MM.1S (cell line): ENCODE data around the gene BLM.

Source experiments
- DNase-seq: peaks from one replicate; pipeline ENCODE4 v3.0.0-alpha.2; 2015
- H2AFZ ChIP-seq: fragments of 300-600 bp; sonication (generic); 2 replicates; pipeline ENCODE4 v1.6.0; 2016; ENCODE audit warnings: antibody characterized with exemption, low read length
- H3F3A ChIP-seq: fragments of 300-600 bp; sonication (generic); 2 replicates; pipeline ENCODE4 v1.6.1; 2016; ENCODE audit warnings: mild to moderate bottlenecking, antibody characterized with exemption, low read length, moderate library complexity, mixed read lengths; ENCODE audit not compliant: insufficient read depth
- H3K27ac ChIP-seq: fragments of 300-600 bp; sonication (generic); 2 replicates; pipeline ENCODE4 v1.5.1; 2016; ENCODE audit warnings: mild to moderate bottlenecking, low read length
- H3K27me3 ChIP-seq: fragments of 300-600 bp; sonication (generic); replicated peaks from 2 replicates; pipeline ENCODE4 v1.6.0; 2016; ENCODE audit warnings: low read length; ENCODE audit not compliant: insufficient read depth
- H3K36me3 ChIP-seq: fragments of 300-600 bp; sonication (generic); replicated peaks from 2 replicates; pipeline ENCODE4 v1.6.1; 2016; ENCODE audit warnings: mild to moderate bottlenecking, low read length, mixed read lengths; ENCODE audit not compliant: insufficient read depth
- H3K4me1 ChIP-seq: fragments of 300-600 bp; sonication (generic); 2 replicates; pipeline ENCODE4 v1.6.1; 2016; ENCODE audit warnings: low read length, mixed read lengths
- H3K4me2 ChIP-seq: fragments of 300-600 bp; sonication (generic); 2 replicates; pipeline ENCODE4 v1.6.0; 2016; ENCODE audit warnings: low read depth, low read length
- H3K4me3 ChIP-seq: fragments of 300-600 bp; sonication (generic); 2 replicates; pipeline ENCODE4 v1.5.1; 2016; ENCODE audit warnings: low read length, mixed read lengths
- H3K79me2 ChIP-seq: fragments of 300-600 bp; sonication (generic); 2 replicates; pipeline ENCODE4 v1.6.1; 2016; ENCODE audit warnings: mixed run types, low read length, mixed read lengths
- H3K9ac ChIP-seq: fragments of 300-600 bp; sonication (generic); 2 replicates; pipeline ENCODE4 v1.6.1; 2016; ENCODE audit warnings: low read length, mixed read lengths
- H3K9me2 ChIP-seq: fragments of 300-600 bp; sonication (generic); replicated peaks from 2 replicates; pipeline ENCODE4 v1.6.1; 2016; ENCODE audit warnings: mild to moderate bottlenecking, low read length, mixed read lengths; ENCODE audit not compliant: insufficient read depth
- H3K9me3 ChIP-seq: fragments of 300-600 bp; sonication (generic); replicated peaks from 2 replicates; pipeline ENCODE4 v1.6.1; 2016; ENCODE audit warnings: mild to moderate bottlenecking, low read length, mixed read lengths; ENCODE audit not compliant: insufficient read depth
- H4K20me1 ChIP-seq: fragments of 300-600 bp; sonication (generic); 2 replicates; pipeline ENCODE4 v1.6.1; 2016; ENCODE audit warnings: mild to moderate bottlenecking, low read length, moderate library complexity, mixed read lengths; ENCODE audit not compliant: insufficient read depth
- EZH2 ChIP-seq: fragments of 300-600 bp; sonication (generic); optimal IDR thresholded peaks from 2 replicates; pipeline ENCODE3; 2017; ENCODE audit warnings: low read depth, mild to moderate bottlenecking, antibody characterized with exemption, low read length, mixed read lengths
- EZH2phosphoT487 ChIP-seq: fragments of 300-600 bp; sonication (generic); IDR thresholded peaks from 2 replicates; pipeline ENCODE4 v1.6.1; 2018; ENCODE audit warnings: antibody characterized with exemption, low read length
- TF ChIP-seq, protein P1 (sequence below): fragments of 300-600 bp; sonication (generic); IDR thresholded peaks from 2 replicates; pipeline ENCODE4 v1.5.1; 2016; ENCODE audit warnings: antibody characterized with exemption, low read length, mixed read lengths

BLM gene

DNA sequence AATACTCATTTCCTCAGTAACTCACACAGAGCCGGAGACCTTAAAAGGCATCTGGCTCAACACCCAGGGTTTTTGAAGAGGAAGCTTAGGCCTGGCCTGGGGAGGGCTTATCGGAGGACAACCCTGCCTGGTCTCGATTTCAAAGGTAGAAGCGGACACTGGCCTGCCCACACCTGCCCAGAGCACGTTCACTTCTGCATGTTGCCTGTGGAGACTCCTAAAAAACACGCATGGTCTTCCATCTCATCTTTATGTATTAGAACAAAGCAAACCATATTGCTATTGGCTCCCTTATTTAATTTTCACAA lies 95.8 kb downstream of the BLM start:
- H2AFZ ChIP-seq, result no peak overlapping the region
- no peak overlapping the region for H3K4me2 ChIP-seq
- no peak overlapping the region for H3K9ac ChIP-seq
- peaks cover 7% of the 10 kb centered on the region; the same call in 1 of the 2 replicates for H3K36me3 ChIP-seq
- H3K79me2 ChIP-seq, result no peaks in the 10 kb centered on the region
- no peak overlapping the region for H3K27ac ChIP-seq
- no peak for DNase-seq
- no peaks in the 10 kb centered on the region for H4K20me1 ChIP-seq
- no peaks in the 10 kb centered on the region for H3K27me3 ChIP-seq
- no peaks in the 10 kb centered on the region for H3K9me2 ChIP-seq
- H3K4me1 ChIP-seq, result no peaks in the 10 kb centered on the region
- no peaks in the 10 kb centered on the region for H3F3A ChIP-seq
- no peaks in the 10 kb centered on the region for H3K9me3 ChIP-seq
- no peak for TF ChIP-seq EZH2phosphoT487
- TF ChIP-seq, protein P1, sequence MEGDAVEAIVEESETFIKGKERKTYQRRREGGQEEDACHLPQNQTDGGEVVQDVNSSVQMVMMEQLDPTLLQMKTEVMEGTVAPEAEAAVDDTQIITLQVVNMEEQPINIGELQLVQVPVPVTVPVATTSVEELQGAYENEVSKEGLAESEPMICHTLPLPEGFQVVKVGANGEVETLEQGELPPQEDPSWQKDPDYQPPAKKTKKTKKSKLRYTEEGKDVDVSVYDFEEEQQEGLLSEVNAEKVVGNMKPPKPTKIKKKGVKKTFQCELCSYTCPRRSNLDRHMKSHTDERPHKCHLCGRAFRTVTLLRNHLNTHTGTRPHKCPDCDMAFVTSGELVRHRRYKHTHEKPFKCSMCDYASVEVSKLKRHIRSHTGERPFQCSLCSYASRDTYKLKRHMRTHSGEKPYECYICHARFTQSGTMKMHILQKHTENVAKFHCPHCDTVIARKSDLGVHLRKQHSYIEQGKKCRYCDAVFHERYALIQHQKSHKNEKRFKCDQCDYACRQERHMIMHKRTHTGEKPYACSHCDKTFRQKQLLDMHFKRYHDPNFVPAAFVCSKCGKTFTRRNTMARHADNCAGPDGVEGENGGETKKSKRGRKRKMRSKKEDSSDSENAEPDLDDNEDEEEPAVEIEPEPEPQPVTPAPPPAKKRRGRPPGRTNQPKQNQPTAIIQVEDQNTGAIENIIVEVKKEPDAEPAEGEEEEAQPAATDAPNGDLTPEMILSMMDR, result no peak
- no peak overlapping the region for H3K4me3 ChIP-seq

DNA sequence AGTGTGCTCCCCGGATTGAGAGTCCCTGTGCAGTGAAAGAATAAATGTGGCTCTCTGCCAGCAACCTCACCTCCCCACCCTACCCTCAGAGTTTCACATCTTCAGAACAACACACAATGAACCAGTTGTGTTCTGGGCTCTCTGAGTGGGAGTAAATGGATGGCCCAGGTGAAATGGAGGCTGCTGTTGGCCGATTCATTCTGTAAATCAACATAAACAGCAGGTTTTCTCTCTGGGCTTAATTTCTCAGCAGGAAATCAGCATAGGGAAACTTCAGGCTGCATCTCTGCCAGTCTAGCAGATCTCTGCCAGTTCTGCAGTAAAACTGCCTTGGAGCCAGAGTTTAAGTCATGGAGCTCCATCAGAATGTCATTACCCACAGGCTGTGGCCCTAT lies 96.6 kb downstream of the BLM start:
- TF ChIP-seq EZH2, result no peak
- TF ChIP-seq, protein P1, result no peak
- TF ChIP-seq EZH2phosphoT487, result no peak
- H3K36me3 ChIP-seq, result peaks cover 6% of the 10 kb centered on the region; the same call in 1 of the 2 replicates

DNA sequence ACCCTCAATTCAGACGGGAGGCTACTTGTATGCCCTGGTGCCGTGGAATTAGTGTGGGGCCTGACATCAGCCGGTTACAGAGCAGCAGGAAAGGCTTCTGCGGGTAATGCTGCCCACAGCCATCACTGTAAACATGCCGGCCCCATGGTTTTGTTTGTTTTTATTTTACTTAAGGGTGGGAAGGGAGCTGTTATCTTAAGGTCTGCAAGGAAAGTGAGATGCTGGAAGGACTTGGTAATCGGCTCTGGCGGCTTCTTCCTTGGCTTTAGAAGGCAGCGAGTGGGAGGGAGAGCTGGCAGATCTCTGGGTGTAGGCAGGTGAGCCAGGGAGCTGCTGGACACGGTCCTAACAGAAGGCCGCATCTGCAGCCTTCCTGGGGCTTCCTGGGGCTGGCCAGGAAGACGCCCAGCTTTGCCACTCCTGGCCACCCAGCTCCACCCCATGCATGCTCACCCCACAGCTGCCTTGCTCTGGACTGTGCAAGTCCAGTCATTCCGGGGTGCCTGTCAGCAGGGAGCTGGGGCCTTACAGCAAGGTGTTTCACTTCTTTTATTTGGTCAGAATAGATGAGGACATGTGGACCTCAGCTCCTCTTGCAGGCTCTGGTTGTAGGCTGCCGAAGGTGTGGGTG lies 97.2 kb downstream of the BLM start:
- H3K9me2 ChIP-seq, result no peaks in the 10 kb centered on the region
- no peaks in the 10 kb centered on the region for H3K4me1 ChIP-seq
- no peaks in the 10 kb centered on the region for H4K20me1 ChIP-seq
- TF ChIP-seq, protein P1, result no peak
- TF ChIP-seq EZH2 (no peak), EZH2phosphoT487 (no peak)
- H3K4me3 ChIP-seq, result no peak overlapping the region
- no peak overlapping the region for H3K9ac ChIP-seq
- H2AFZ ChIP-seq, result no peak overlapping the region
- no peaks in the 10 kb centered on the region for H3F3A ChIP-seq
- no peak overlapping the region for H3K27ac ChIP-seq
- H3K36me3 ChIP-seq, result peaks cover 1% of the 10 kb centered on the region; the same call in 1 of the 2 replicates
- no peaks in the 10 kb centered on the region for H3K27me3 ChIP-seq
- H3K79me2 ChIP-seq, result no peaks in the 10 kb centered on the region
- no peak overlapping the region for H3K4me2 ChIP-seq
- no peak for DNase-seq
- no peaks in the 10 kb centered on the region for H3K9me3 ChIP-seq

More for the DNA sequence above, 96.6 kb downstream of the BLM start:
- Histone ChIP-seq H4K20me1 (no peaks in the 10 kb centered on the region), H3K4me1 (no peaks in the 10 kb centered on the region), H3K9me3 (no peaks in the 10 kb centered on the region), H3K27me3 (no peaks in the 10 kb centered on the region), H3K27ac (no peak overlapping the region), H3K9ac (no peak overlapping the region), H3K79me2 (no peaks in the 10 kb centered on the region), H3K4me2 (no peak overlapping the region), H3K9me2 (no peaks in the 10 kb centered on the region), H3F3A (no peaks in the 10 kb centered on the region), H2AFZ (no peak overlapping the region), H3K4me3 (no peak overlapping the region)
- DNase-seq, result no peak
